HepG2 (cell line): ENCODE measurements around the gene RALB. TPM values are rescaled to one million over a fixed set of nuclear protein-coding genes. Genes with fewer than 3 reads are reported as not detected.

Source experiments
- ATAC-seq: fragments of 200-7000 bp; cut with Tn5 transposase; 3 replicates; pipeline ENCODE4 v1.9.1; 2020; ENCODE audit warnings: mild to moderate bottlenecking, moderate library complexity
- BruUV-seq: library from RNA; stranded (reverse); fragments of 400-500 nt; replicated peaks from 2 replicates; lab custom pipeline; 2021; lab: Mats Ljungman, UMichigan
- CTCF ChIA-PET: fragments of 300-600 bp; formaldehyde crosslinking; extraction: SDS; loops from one replicate; lab custom pipeline; 2021; ENCODE audit warnings: low total read pairs, inconsistent platforms, low intra/inter-chr PET ratio; lab: Yijun Ruan, JAX
- POLR2A ChIA-PET: fragments of 350-600 bp; sonication (Branson Sonifier 250); formaldehyde crosslinking; loops from one replicate; lab custom pipeline; 2020; ENCODE audit warnings: antibody characterized with exemption, inconsistent platforms; lab: Yijun Ruan, JAX
- DNase-seq: peaks from one replicate; pipeline ENCODE4 v3.0.0-alpha.2; 2015; ENCODE audit warnings: low spot score
- FAIRE-seq: peaks from 3 replicates; lab custom pipeline; 2011; peaks lifted over from hg19 to GRCh38; lab: Jason Lieb, UNC
- H2AFZ ChIP-seq: one replicate; pipeline ENCODE4 v1.6.1; 2011; ENCODE audit warnings: low read length, inconsistent platforms
- H3K27ac ChIP-seq: fragments of 300-600 bp; 3 replicates; pipeline ENCODE4 v1.8.0; 2011; ENCODE audit warnings: mixed run types, mild to moderate bottlenecking, mixed read lengths, low read length, inconsistent platforms; ENCODE audit not compliant: insufficient read depth; ENCODE audit errors: extremely low read length
- H3K27me3 ChIP-seq, 2 experiments: fragments of 200-600 bp in 1 of 2; 2 replicates in 1 of 2; 3 replicates in 1 of 2; pipeline versions ENCODE4 v1.6.0 to v1.8.0; 2011; ENCODE audit warnings: low read length in 2 of 2, mild to moderate bottlenecking in 2 of 2, moderate library complexity in 2 of 2, inconsistent platforms in 1 of 2; ENCODE audit not compliant: insufficient read depth in 2 of 2, control insufficient read depth in 1 of 2
- H3K36me3 ChIP-seq, 2 experiments: fragments of 200-600 bp in 1 of 2; replicated peaks in 1 of 2; 2 replicates in 1 of 2; 3 replicates in 1 of 2; pipeline versions ENCODE4 v1.5.1 to v1.8.0; 2011; ENCODE audit warnings: low read length in 2 of 2, inconsistent platforms in 1 of 2; ENCODE audit not compliant: insufficient read depth in 2 of 2, control insufficient read depth in 1 of 2
- H3K4me1 ChIP-seq: 2 replicates; pipeline ENCODE4 v1.5.1; 2012; ENCODE audit warnings: low read length, inconsistent platforms; ENCODE audit not compliant: insufficient read depth
- H3K4me2 ChIP-seq: 2 replicates; pipeline ENCODE4 v1.6.0; 2011; ENCODE audit warnings: low read depth, low read length, inconsistent platforms
- H3K4me3 ChIP-seq, 3 experiments: fragments of 200-600 bp in 1 of 3; sonication (generic), shearing (Covaris generic) in 1 of 3; replicated peaks in 1 of 3; 2 replicates each; pipeline ENCODE4 v1.5.1; 2011 to 2016; ENCODE audit warnings: low read length in 3 of 3, inconsistent platforms in 2 of 3, low read depth in 2 of 3, mild to moderate bottlenecking in 2 of 3, control low read depth in 1 of 3, mixed read lengths in 1 of 3; ENCODE audit not compliant: insufficient read depth in 1 of 3
- H3K79me2 ChIP-seq: one replicate; pipeline ENCODE4 v1.6.1; 2011; ENCODE audit warnings: low read length, inconsistent platforms; ENCODE audit not compliant: insufficient read depth
- H3K9ac ChIP-seq: 2 replicates; pipeline ENCODE4 v1.6.0; 2011; ENCODE audit warnings: mild to moderate bottlenecking, low read depth, low read length, inconsistent platforms; ENCODE audit not compliant: insufficient read depth
- H3K9me3 ChIP-seq: 2 replicates; pipeline ENCODE4 v1.5.1; 2012; ENCODE audit warnings: mild to moderate bottlenecking, low read length
- H4K20me1 ChIP-seq: 2 replicates; pipeline ENCODE4 v1.6.0; 2011; ENCODE audit warnings: inconsistent platforms, mild to moderate bottlenecking, low read length, moderate library complexity; ENCODE audit not compliant: insufficient read depth
- CENPT ChIP-seq: sonication (generic); formaldehyde crosslinking; IDR thresholded peaks from 2 replicates; pipeline ENCODE4 v1.8.0; 2022; ENCODE audit warnings: low read depth, mild to moderate bottlenecking, moderate library complexity, missing genetic modification reagents
- FIP1L1 ChIP-seq: fragments of 200-400 bp; formaldehyde crosslinking; IDR thresholded peaks from 2 replicates; pipeline ENCODE4 v1.6.1; 2018; ENCODE audit warnings: low read depth, mild to moderate bottlenecking, low read length, moderate library complexity, borderline replicate concordance; ENCODE audit not compliant: insufficient read depth
- GABPA ChIP-seq, 2 experiments: IDR thresholded peaks; 2 replicates each; pipeline ENCODE4 v1.6.1; 2011 to 2016; ENCODE audit warnings: low read depth in 2 of 2, low read length in 1 of 2, missing biosample characterization in 1 of 2, missing genetic modification characterization in 1 of 2
- HDAC2 ChIP-seq: sonication (generic); formaldehyde crosslinking; IDR thresholded peaks from 2 replicates; pipeline ENCODE4 v1.4.0; 2020; ENCODE audit warnings: missing genetic modification reagents
- MTF2 ChIP-seq: sonication (generic); formaldehyde crosslinking; IDR thresholded peaks from 2 replicates; pipeline ENCODE4 v1.5.0; 2020; ENCODE audit warnings: missing genetic modification reagents, borderline replicate concordance
- NFATC3 ChIP-seq: sonication (generic); formaldehyde crosslinking; IDR thresholded peaks from 2 replicates; pipeline ENCODE4 v1.5.1; 2020; ENCODE audit warnings: mild to moderate bottlenecking, missing genetic modification reagents
- NRL ChIP-seq: sonication (generic); formaldehyde crosslinking; IDR thresholded peaks from 2 replicates; pipeline ENCODE4 v1.5.0; 2020; ENCODE audit warnings: missing genetic modification reagents, mild to moderate bottlenecking, moderate library complexity, borderline replicate concordance
- PLRG1 ChIP-seq: fragments of 450-650 bp; conservative IDR thresholded peaks from 2 replicates; pipeline ENCODE4 v1.6.1; 2016
- PRDM10 ChIP-seq: sonication (generic); formaldehyde crosslinking; IDR thresholded peaks from 2 replicates; pipeline ENCODE4 v1.4.0; 2020; ENCODE audit warnings: low read depth, missing genetic modification reagents
- SAFB2 ChIP-seq: sonication (generic); formaldehyde crosslinking; IDR thresholded peaks from 2 replicates; pipeline ENCODE4 v1.5.1; 2020; ENCODE audit warnings: missing genetic modification reagents, low read depth, mild to moderate bottlenecking, borderline replicate concordance
- TBX3 ChIP-seq: fragments of 450-650 bp; IDR thresholded peaks from 2 replicates; pipeline ENCODE4 v1.6.1; 2017; ENCODE audit warnings: antibody characterized with exemption, mild to moderate bottlenecking, inconsistent platforms, borderline replicate concordance
- ZFYVE20 ChIP-seq: sonication (generic); formaldehyde crosslinking; IDR thresholded peaks from 2 replicates; pipeline ENCODE4 v1.8.0; 2023; ENCODE audit warnings: low read depth, mild to moderate bottlenecking, moderate library complexity, missing genetic modification reagents, borderline replicate concordance
- ZMYM3 ChIP-seq: sonication (generic); formaldehyde crosslinking; IDR thresholded peaks from 2 replicates; pipeline ENCODE4 v1.5.1; 2020; ENCODE audit warnings: mild to moderate bottlenecking, missing genetic modification reagents
- ZNF225 ChIP-seq: sonication (generic); formaldehyde crosslinking; IDR thresholded peaks from 2 replicates; pipeline ENCODE4 v1.4.0; 2020; ENCODE audit warnings: mild to moderate bottlenecking, missing genetic modification reagents
- ZNF576 ChIP-seq: sonication (generic); formaldehyde crosslinking; IDR thresholded peaks from 2 replicates; pipeline ENCODE4 v1.4.0; 2020; ENCODE audit warnings: mild to moderate bottlenecking, missing genetic modification reagents
- ZNF747 ChIP-seq: sonication (generic); formaldehyde crosslinking; IDR thresholded peaks from 2 replicates; pipeline ENCODE4 v1.8.1; 2023; ENCODE audit warnings: missing genetic modification reagents, mild to moderate bottlenecking, borderline replicate concordance
- WGBS: methylation state at CpG from one replicate; pipeline ENCODE4 v1.1.6; 2017; ENCODE audit warnings: low lambda C conversion rate; 5-methylcytosine and 5-hydroxymethylcytosine counted together
- in situ Hi-C: cut with HindIII; loops from 2 replicates; pipeline ENCODE4 v1.10.0; 2017; ENCODE audit warnings: low pct_unique_long_range_greater_than_20kb; ENCODE audit not compliant: extremely low pct_ligation_motif_present
- intact Hi-C: fragments of 100-400 bp; cut with micrococcal nuclease; formaldehyde crosslinking; loops from one replicate; pipeline ENCODE4 v1.10.0; 2022; ENCODE audit not compliant: unreplicated experiment
- polyA plus RNA-seq, 8 experiments: library from polyadenylated mRNA; depleted of rRNA in 3 of 8; stranded (reverse) in 7 of 8; unstranded in 1 of 8; fragments of >200 nt; fragmentation: Illumina TruSeq in 4 of 8; extraction: Trizol in 4 of 8; gene quantifications; 2 replicates each; pipeline versions ENCODE4 v1.2.1 to v1.2.3, GENCODE V29; 2011 to 2016; ENCODE audit warnings: low read depth in 4 of 8, missing spikeins in 1 of 8, mixed read lengths in 1 of 8; ENCODE audit not compliant: insufficient read depth in 1 of 8
- total RNA-seq, 5 experiments: library from RNA; depleted of rRNA; stranded (reverse); fragments of >200 nt; fragmentation: Illumina TruSeq; extraction: Trizol; gene quantifications; 2 replicates each; pipeline ENCODE4 v1.2.3, GENCODE V29; 2016; ENCODE audit warnings: low read depth in 1 of 5

RALB gene
- total and polyA plus RNA-seq, 2 of the 13 experiments (the other 11 are each of a cell fraction or from before 2014, with no cell fraction given) = 37.8 to 43.2 TPM

- Histone ChIP-seq H3K9ac (no peak overlapping the region), H3K79me2 (peaks cover 44% of the 10 kb centered on the region), H3K4me2 (no peak overlapping the region), H3K27me3 (peaks cover under 1 to 3% of the 10 kb centered on the region in 2 experiments; a peak in 2 of 5 replicates), H3K9me3 (peaks cover 5% of the 10 kb centered on the region; the same call in 1 of the 2 replicates), H2AFZ (no peak overlapping the region), H3K36me3 (no peaks in the 10 kb centered on the region), H3K27ac (no peak overlapping the region), H3K4me3 (no peak overlapping the region), H4K20me1 (no peaks in the 10 kb centered on the region), H3K4me1 (peaks cover 58% of the 10 kb centered on the region)
- DNase-seq (no peak), FAIRE-seq (no peak), ATAC-seq (no peak)
- BruUV-seq = no TSS peak
- CTCF ChIA-PET = no interaction called here
- 89% methylated on average over 9 of the region's 9 CpGs for WGBS
- intact Hi-C loops (loop anchor here (10.0 kb wide), 1 partner anchor 309 kb away; no protein-coding TSS in a partner anchor), in situ Hi-C loops (no loop called here)
- TF ChIP-seq SAFB2 (CRISPR knock-in tag) = no peak
- no peak for TF ChIP-seq CENPT (CRISPR knock-in tag)
- no peak for TF ChIP-seq ZMYM3 (CRISPR knock-in tag)
- no peak for TF ChIP-seq MTF2
- no peak for TF ChIP-seq FIP1L1
- TF ChIP-seq TBX3 = no peak
- no peak for TF ChIP-seq PRDM10 (CRISPR knock-in tag)
- TF ChIP-seq NFATC3 = no peak
- TF ChIP-seq ZNF225 (CRISPR knock-in tag) = no peak
- TF ChIP-seq NRL = no peak
- TF ChIP-seq PLRG1 = no peak
- no peak for TF ChIP-seq ZNF747 (CRISPR knock-in tag)
- no peak for TF ChIP-seq GABPA (IDR thresholded peaks at IDR 0.05; ENCODE audit: low read depth, low read length)
- no peak for TF ChIP-seq GABPA (CRISPR knock-in tag; IDR thresholded peaks at IDR 0.05; ENCODE audit: low read depth)
- no peak for TF ChIP-seq ZFYVE20 (CRISPR knock-in tag)
- no peak for TF ChIP-seq HDAC2 (CRISPR knock-in tag)
- TF ChIP-seq ZNF576 (CRISPR knock-in tag) = no peak
- POLR2A ChIA-PET = no interaction called here
Observed at GRCh38 chr2:120255986-120256650, 3.5 kb downstream of the RALB start.
